K562 (cell line): ENCODE measurements around the gene GNG7. TPM values are rescaled to one million over a fixed set of nuclear protein-coding genes. Genes with fewer than 3 reads are reported as not detected.

ENCODE experiments used
- ATF4 ChIP-seq: fragments of 450-650 bp; formaldehyde crosslinking; IDR thresholded peaks from 2 replicates; pipeline ENCODE4 v1.4.0; 2022; ENCODE audit warnings: mild to moderate bottlenecking, moderate library complexity
- BRF1 ChIP-seq: IDR thresholded peaks from 3 replicates; pipeline ENCODE4 v1.6.1; 2011; ENCODE audit warnings: borderline replicate concordance, mild to moderate bottlenecking; ENCODE audit not compliant: insufficient read length; ENCODE audit errors: extremely low read depth
- CSDE1 ChIP-seq, 2 experiments: fragments of 450-650 bp; IDR thresholded peaks; 2 replicates each; pipeline ENCODE4 v1.6.1; 2016; ENCODE audit warnings: mild to moderate bottlenecking in 1 of 2
- E2F3 ChIP-seq: fragments of 250-450 bp; sonication (Bioruptor Pico); IDR thresholded peaks from 2 replicates; pipeline ENCODE4 v1.4.0; 2020; ENCODE audit warnings: mild to moderate bottlenecking
- EGR1 ChIP-seq: fragments of 450-650 bp; conservative IDR thresholded peaks from 2 replicates; pipeline ENCODE4 v1.6.1; 2017; ENCODE audit warnings: mild to moderate bottlenecking
- FOXA1 ChIP-seq: fragments of 450-650 bp; IDR thresholded peaks from 2 replicates; pipeline ENCODE4 v1.6.1; 2016; ENCODE audit warnings: mild to moderate bottlenecking, borderline replicate concordance
- GABPA ChIP-seq: fragments of 200-800 bp; sonication (Bioruptor generic); conservative IDR thresholded peaks from 2 replicates; pipeline ENCODE4 v1.6.1; 2016; ENCODE audit warnings: low read depth, missing genetic modification characterization, missing compliant biosample characterization
- GTF3C2 ChIP-seq: IDR thresholded peaks from 3 replicates; pipeline ENCODE4 v1.6.1; 2011; ENCODE audit warnings: borderline replicate concordance, mild to moderate bottlenecking, moderate library complexity; ENCODE audit not compliant: insufficient read length; ENCODE audit errors: extremely low read depth
- ILK ChIP-seq: fragments of 450-650 bp; IDR thresholded peaks from 2 replicates; pipeline ENCODE4 v1.6.1; 2016; ENCODE audit warnings: missing genetic modification characterization, low read depth, mild to moderate bottlenecking, missing compliant biosample characterization, moderate library complexity, borderline replicate concordance
- KHSRP ChIP-seq: fragments of 450-650 bp; IDR thresholded peaks from 2 replicates; pipeline ENCODE4 v1.6.1; 2017
- LARP7 ChIP-seq: fragments of 450-650 bp; IDR thresholded peaks from 2 replicates; pipeline ENCODE4 v1.6.1; 2016
- POLR2G ChIP-seq: fragments of 200-400 bp; formaldehyde crosslinking; IDR thresholded peaks from 2 replicates; pipeline ENCODE4 v1.6.1; 2017; ENCODE audit warnings: low read depth, mild to moderate bottlenecking, antibody characterized with exemption, low read length, moderate library complexity
- SMC3 ChIP-seq: conservative IDR thresholded peaks from 2 replicates; pipeline ENCODE4 v1.6.1; 2011; ENCODE audit warnings: low read depth, low read length, improper control_type of control experiment; ENCODE audit not compliant: insufficient read depth
- SPI1 ChIP-seq: IDR thresholded peaks from 2 replicates; pipeline ENCODE4 v1.6.1; 2011; ENCODE audit warnings: low read depth, low read length, control low read depth, borderline replicate concordance
- TFE3 ChIP-seq: fragments of 450-650 bp; formaldehyde crosslinking; IDR thresholded peaks from 2 replicates; pipeline ENCODE4 v1.4.0; 2020; ENCODE audit warnings: mild to moderate bottlenecking, mixed read lengths
- ZNF277 ChIP-seq: fragments of 250-450 bp; sonication (Bioruptor Pico); IDR thresholded peaks from 2 replicates; pipeline ENCODE4 v1.8.0; 2022; ENCODE audit warnings: inconsistent platforms, mild to moderate bottlenecking, moderate library complexity, borderline replicate concordance
- ZNF583 ChIP-seq: fragments of 250-450 bp; sonication (Bioruptor Pico); IDR thresholded peaks from 2 replicates; pipeline ENCODE4 v1.4.0; 2020
- polyA plus RNA-seq, 8 experiments: library from polyadenylated mRNA; depleted of rRNA in 4 of 8; stranded (reverse) in 5 of 8; unstranded in 3 of 8; fragments of >200 nt; fragmentation: Nextera tagmentation in 2 of 8; fragmentation: Illumina TruSeq in 1 of 8; extraction: Ambion mirVana in 2 of 8; extraction: Trizol in 1 of 8; gene quantifications; 2 replicates each; pipeline versions ENCODE4 v1.2.1 to v1.2.3, GENCODE V29; 2011 to 2014; ENCODE audit warnings: inconsistent platforms in 1 of 8, missing spikeins in 1 of 8
- total RNA-seq, 7 experiments: library from RNA; depleted of rRNA in 6 of 7; stranded (reverse); fragments of >200 nt in 6 of 7; fragmentation: Illumina TruSeq in 2 of 7; extraction: Trizol in 2 of 7; gene quantifications; 2 replicates each; pipeline versions ENCODE4 v1.2.1 to v1.2.3, GENCODE V29; 2011 to 2021; ENCODE audit warnings: low replicate concordance in 1 of 7
- TF ChIP-seq, protein P1 (sequence below): IDR thresholded peaks from 3 replicates; pipeline ENCODE4 v1.6.1; 2011; ENCODE audit warnings: borderline replicate concordance, mild to moderate bottlenecking; ENCODE audit not compliant: insufficient read length, insufficient read depth
- TF ChIP-seq, protein P2 (sequence below): sonication (generic); formaldehyde crosslinking; IDR thresholded peaks from 2 replicates; pipeline ENCODE4 v1.8.0; 2022; ENCODE audit warnings: missing genetic modification reagents, mild to moderate bottlenecking, moderate library complexity, borderline replicate concordance

GNG7 gene
- total and polyA plus RNA-seq, 9 of the 15 experiments (the other 6 are each of a cell fraction or from before 2014, with no cell fraction given), result 0.01 to 0.20 (median 0.06) TPM; not detected in 1

GRCh38 chr19:2578901-2579677 is 123.4 kb downstream of the GNG7 start (continued):
- TF ChIP-seq ZNF277 (CRISPR knock-in tag) (no peak), BRF1 (no peak), TFE3 (CRISPR knock-in tag) (no peak), ILK (tag) (no peak), LARP7 (no peak), SPI1 (no peak), ZNF583 (no peak), CSDE1 (IDR thresholded peaks at IDR 0.05) (no peak), GTF3C2 (no peak), GABPA (tag) (no peak), E2F3 (CRISPR knock-in tag) (no peak), EGR1 (0 out of 2 replicates have a peak, but pooled peaks have one; percentile 6), FOXA1 (no peak), KHSRP (no peak), SMC3 (peak; percentile 68), POLR2G (no peak), ATF4 (CRISPR knock-in tag) (no peak)
- TF ChIP-seq, protein P1, sequence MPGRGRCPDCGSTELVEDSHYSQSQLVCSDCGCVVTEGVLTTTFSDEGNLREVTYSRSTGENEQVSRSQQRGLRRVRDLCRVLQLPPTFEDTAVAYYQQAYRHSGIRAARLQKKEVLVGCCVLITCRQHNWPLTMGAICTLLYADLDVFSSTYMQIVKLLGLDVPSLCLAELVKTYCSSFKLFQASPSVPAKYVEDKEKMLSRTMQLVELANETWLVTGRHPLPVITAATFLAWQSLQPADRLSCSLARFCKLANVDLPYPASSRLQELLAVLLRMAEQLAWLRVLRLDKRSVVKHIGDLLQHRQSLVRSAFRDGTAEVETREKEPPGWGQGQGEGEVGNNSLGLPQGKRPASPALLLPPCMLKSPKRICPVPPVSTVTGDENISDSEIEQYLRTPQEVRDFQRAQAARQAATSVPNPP, result no peak
- TF ChIP-seq, protein P2, sequence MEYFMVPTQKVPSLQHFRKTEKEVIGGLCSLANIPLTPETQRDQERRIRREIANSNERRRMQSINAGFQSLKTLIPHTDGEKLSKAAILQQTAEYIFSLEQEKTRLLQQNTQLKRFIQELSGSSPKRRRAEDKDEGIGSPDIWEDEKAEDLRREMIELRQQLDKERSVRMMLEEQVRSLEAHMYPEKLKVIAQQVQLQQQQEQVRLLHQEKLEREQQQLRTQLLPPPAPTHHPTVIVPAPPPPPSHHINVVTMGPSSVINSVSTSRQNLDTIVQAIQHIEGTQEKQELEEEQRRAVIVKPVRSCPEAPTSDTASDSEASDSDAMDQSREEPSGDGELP (CRISPR knock-in tag), result no peak
